Psoas muscle (tissue), 8 donors: ENCODE results near the gene CRY1. TPM values are rescaled to one million over a fixed set of nuclear protein-coding genes. Genes with fewer than 3 reads are reported as not detected.

Experiments
- ATAC-seq, 4 donors: fragments of 200-7000 bp; cut with Tn5 transposase; one replicate each; pipeline ENCODE4 v1.9.1; 2020; ENCODE audit warnings: moderate library complexity in 3 of 4, mild to moderate bottlenecking in 2 of 4
- DNase-seq, 2 donors: peaks; one replicate each; pipeline ENCODE4 v3.0.0-alpha.2; 2020
- H3K27ac ChIP-seq: fragments of 200-600 bp; one replicate; pipeline ENCODE4 v1.8.0; 2022
- H3K27me3 ChIP-seq, 3 donors: fragments of 200-600 bp in 1 of 3; one replicate each; pipeline versions ENCODE4 v1.6.1 to v1.8.0; 2013 to 2022; ENCODE audit warnings: low read length in 2 of 3, mild to moderate bottlenecking in 2 of 3, moderate library complexity in 1 of 3; ENCODE audit not compliant: insufficient read depth in 3 of 3
- H3K36me3 ChIP-seq, 2 donors: fragments of 200-600 bp in 1 of 2; one replicate each; pipeline versions ENCODE4 v1.6.1 to v1.8.0; 2013 to 2022; ENCODE audit warnings: low read depth in 1 of 2, mild to moderate bottlenecking in 1 of 2, moderate library complexity in 1 of 2; ENCODE audit not compliant: insufficient read depth in 1 of 2
- H3K4me1 ChIP-seq: fragments of 200-600 bp; one replicate; pipeline ENCODE4 v1.8.0; 2022
- H3K4me3 ChIP-seq: fragments of 200-600 bp; one replicate; pipeline ENCODE4 v1.8.0; 2022; ENCODE audit warnings: mild to moderate bottlenecking
- H3K9me3 ChIP-seq: fragments of 200-600 bp; one replicate; pipeline ENCODE4 v1.8.0; 2022
- WGBS, 3 donors: extraction: QIAGEN DNeasy Blood & Tissue Kit; methylation state at CpG; one replicate each; pipeline versions ENCODE4 v1.1.6 to v1.1.7; 2013; 5-methylcytosine and 5-hydroxymethylcytosine counted together
- intact Hi-C, 2 donors: fragments of 100-400 bp; cut with DNase I; formaldehyde crosslinking; loops; one replicate each; pipeline versions ENCODE4 v1.11.0 to v1.14.2; 2022
- polyA plus RNA-seq, 3 donors: library from polyadenylated mRNA; stranded (reverse); fragments of 200-250 nt; gene quantifications; one replicate each; pipeline ENCODE4 v1.2.3, GENCODE V29; 2013
- total RNA-seq, 4 donors: library from RNA; stranded (reverse); fragmentation: NEBNext Ultra II Directional in 2 of 4; extraction: Animal tissue kit (Norgen Biotek cat#: 25700) in 2 of 4; gene quantifications; one replicate each; pipeline versions ENCODE4 v1.2.1 to v1.2.4, GENCODE V29; 2021 to 2023
- TF ChIP-seq, protein P1 (sequence below): fragments of 200-600 bp; IDR thresholded peaks from one replicate; pipeline ENCODE4 v1.8.0; 2022; ENCODE audit warnings: antibody characterized with exemption
- donor health status: healthy with polysubstance abuse.
- donor health status: DM: no; HTN: no; CAD: no; lungs with moderate emphysema.
- donor health status: Bipolar disorder and iron deficiency.
- donor health status: healthy.
- donor health status: DM: yes; HTN: yes; CAD: no.
- donor health status: DM: no; HTN: no; CAD: no.
- donor health status: DM: no; HTN: no; CAD: no.
- donor health status: DM: yes; HTN: yes; CAD: no.

The CRY1 gene
- total and polyA plus RNA-seq, 7 donors, result 8.8 to 23.3 (median 11.6) TPM

GRCh38 chr12:106954462-106955376 lies 138.6 kb downstream of the CRY1 start:
- intact Hi-C loops, result loop anchor here in 1 of 2 donors (10.0 kb wide), 1 partner anchor 140 kb away; the partner anchor contains the start of gene CRY1
- Histone ChIP-seq H3K27me3 (no peaks in the 10 kb centered on the region), H3K36me3 (peaks cover 0 to 6% of the 10 kb centered on the region in 2 donors), H3K27ac (peak overlapping the region; percentile 96), H3K4me1 (peaks cover 35% of the 10 kb centered on the region), H3K4me3 (peak overlapping the region; percentile 93), H3K9me3 (no peaks in the 10 kb centered on the region)
- ATAC-seq (peak; percentile 6 to 40 (median 19)), DNase-seq (peak; percentile 39 to 77)
- WGBS, 3 donors, result 26 to 38% (median 28%) methylated on average over 36 of the region's 36 CpGs
- TF ChIP-seq, protein P1, sequence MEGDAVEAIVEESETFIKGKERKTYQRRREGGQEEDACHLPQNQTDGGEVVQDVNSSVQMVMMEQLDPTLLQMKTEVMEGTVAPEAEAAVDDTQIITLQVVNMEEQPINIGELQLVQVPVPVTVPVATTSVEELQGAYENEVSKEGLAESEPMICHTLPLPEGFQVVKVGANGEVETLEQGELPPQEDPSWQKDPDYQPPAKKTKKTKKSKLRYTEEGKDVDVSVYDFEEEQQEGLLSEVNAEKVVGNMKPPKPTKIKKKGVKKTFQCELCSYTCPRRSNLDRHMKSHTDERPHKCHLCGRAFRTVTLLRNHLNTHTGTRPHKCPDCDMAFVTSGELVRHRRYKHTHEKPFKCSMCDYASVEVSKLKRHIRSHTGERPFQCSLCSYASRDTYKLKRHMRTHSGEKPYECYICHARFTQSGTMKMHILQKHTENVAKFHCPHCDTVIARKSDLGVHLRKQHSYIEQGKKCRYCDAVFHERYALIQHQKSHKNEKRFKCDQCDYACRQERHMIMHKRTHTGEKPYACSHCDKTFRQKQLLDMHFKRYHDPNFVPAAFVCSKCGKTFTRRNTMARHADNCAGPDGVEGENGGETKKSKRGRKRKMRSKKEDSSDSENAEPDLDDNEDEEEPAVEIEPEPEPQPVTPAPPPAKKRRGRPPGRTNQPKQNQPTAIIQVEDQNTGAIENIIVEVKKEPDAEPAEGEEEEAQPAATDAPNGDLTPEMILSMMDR, result no peak

DNA sequence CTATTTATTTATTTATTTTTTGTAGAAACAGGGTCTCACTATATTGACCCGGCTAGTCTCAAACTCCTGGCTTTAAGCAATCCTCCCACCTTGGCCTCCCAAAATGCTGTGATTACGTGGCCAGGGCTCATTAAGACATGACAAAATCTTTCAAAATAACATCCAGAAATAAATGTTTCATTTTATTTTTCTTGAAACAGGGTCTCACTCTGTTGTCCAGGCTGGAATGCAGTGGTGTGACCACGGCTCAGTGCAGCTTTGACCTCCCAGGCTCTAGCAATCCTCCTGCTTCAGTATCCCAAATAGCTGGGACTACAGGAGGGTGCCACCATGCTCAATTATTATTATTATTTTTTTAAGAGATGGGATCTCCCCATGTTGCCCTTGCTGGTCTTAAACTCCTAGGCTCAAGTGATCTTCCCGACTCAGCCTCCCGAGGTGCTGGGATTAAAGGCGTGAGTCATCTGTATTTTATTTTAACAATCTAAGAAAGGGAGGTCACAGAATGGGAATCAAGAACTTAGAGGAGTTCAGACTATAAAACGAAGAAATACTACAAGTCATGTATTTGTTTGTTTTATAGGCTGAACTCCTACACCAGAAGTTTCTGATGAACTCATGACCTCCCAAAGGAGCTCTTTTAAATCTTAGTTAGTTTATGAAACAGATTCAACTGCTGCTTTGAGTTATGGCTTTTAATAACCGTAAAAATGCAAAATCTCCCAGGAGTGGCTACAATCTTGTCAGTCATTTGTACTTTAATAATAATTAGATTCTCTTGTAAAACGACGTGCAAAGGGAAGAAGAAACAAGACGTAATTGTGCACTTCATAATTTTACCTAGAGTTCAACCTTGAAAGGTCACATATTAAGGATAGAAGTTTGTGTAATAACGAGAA lies 139.7 kb downstream of the CRY1 start:
- DNase-seq, result no peak
- H3K4me1 ChIP-seq, result peaks cover 24% of the 10 kb centered on the region
- TF ChIP-seq, protein P1, result no peak
- no peaks in the 10 kb centered on the region for H3K27me3 ChIP-seq
- peak overlapping the region; percentile 93 for H3K4me3 ChIP-seq
- no peaks in the 10 kb centered on the region for H3K9me3 ChIP-seq
- no peak for ATAC-seq
- H3K36me3 ChIP-seq, result no peaks in the 10 kb centered on the region
- peak overlapping the region; percentile 96 for H3K27ac ChIP-seq
- 70 to 79% (median 71%) methylated on average over 12 of the region's 12 CpGs for WGBS, 3 donors
- intact Hi-C loops, result loop anchor here in 1 of 2 donors (10.0 kb wide), 1 partner anchor 141 kb away; the partner anchor contains the start of gene CRY1

DNA sequence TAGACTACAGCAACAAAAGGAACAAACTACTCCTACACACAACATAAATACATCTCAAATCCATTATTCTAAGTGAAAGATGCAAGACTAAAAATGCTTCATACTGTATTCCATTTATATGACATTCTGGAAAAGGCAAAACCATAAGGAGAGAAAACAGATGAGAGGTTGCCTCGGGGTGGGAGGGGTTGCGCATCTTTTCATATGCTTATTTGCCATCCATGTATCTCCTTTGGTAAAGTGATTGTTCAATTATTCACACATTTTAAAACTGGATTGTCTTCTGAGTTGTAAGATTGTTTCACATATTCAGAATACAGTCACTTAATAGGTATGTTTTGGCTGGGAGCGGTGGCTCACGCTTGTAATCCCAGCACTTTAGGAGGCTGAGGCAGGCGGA lies 142.8 kb downstream of the CRY1 start:
- H3K27ac ChIP-seq, result no peak overlapping the region
- 95 to 98% (median 95%) methylated on average over 5 of the region's 5 CpGs for WGBS, 3 donors
- no peak for ATAC-seq
- no peak for DNase-seq
- H3K27me3 ChIP-seq, result no peaks in the 10 kb centered on the region
- no peak overlapping the region for H3K4me3 ChIP-seq
- intact Hi-C loops, result loop anchor here in 1 of 2 donors (10.0 kb wide), 1 partner anchor 144 kb away; the partner anchor contains the start of gene CRY1
- H3K36me3 ChIP-seq, result no peaks in the 10 kb centered on the region
- TF ChIP-seq, protein P1, result no peak
- no peaks in the 10 kb centered on the region for H3K9me3 ChIP-seq
- peaks cover 9% of the 10 kb centered on the region for H3K4me1 ChIP-seq

DNA sequence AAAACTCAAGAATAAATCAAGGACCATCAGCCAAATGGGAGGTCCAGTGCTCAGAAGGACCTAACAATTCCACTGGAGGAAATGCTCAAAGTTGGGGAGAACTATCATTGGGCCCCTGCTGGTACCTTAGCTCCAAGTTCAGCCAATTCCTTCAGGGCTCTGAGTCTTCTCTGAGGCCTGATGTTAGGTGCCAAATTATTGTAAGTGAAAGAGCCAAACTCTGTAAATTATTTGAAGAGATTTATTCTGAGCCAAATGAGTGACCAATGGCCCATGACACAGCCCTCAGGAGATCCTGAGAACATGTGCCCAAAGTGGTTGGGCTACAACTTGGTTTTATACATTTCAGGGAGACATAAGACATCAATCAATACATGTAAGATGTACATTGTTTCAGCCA lies 145.9 kb downstream of the CRY1 start:
- no peak for ATAC-seq
- TF ChIP-seq, protein P1, result no peak
- Histone ChIP-seq H3K4me1 (no peaks in the 10 kb centered on the region), H3K36me3 (no peaks in the 10 kb centered on the region), H3K27ac (no peak overlapping the region), H3K27me3 (no peaks in the 10 kb centered on the region), H3K4me3 (no peak overlapping the region), H3K9me3 (no peaks in the 10 kb centered on the region)
- intact Hi-C loops, result no loop called here
- no peak for DNase-seq
